Tibial nerve (tissue), 4 donors: ENCODE measurements around the gene PSMB2.

Experiments
- CTCF ChIP-seq, 5 experiments: fragments of 200-600 bp in 3 of 5; fragments of 450-650 bp in 2 of 5; sonication (generic) in 3 of 5; IDR thresholded peaks; one replicate each; pipeline ENCODE4 v1.5.1; 2016 to 2019; ENCODE audit warnings: antibody characterized with exemption in 5 of 5, mild to moderate bottlenecking in 3 of 5, moderate library complexity in 2 of 5
- EP300 ChIP-seq, 2 donors: sonication (generic); formaldehyde crosslinking; IDR thresholded peaks; one replicate each; pipeline ENCODE4 v1.6.1; 2017; ENCODE audit warnings: antibody characterized with exemption in 2 of 2, mild to moderate bottlenecking in 1 of 2
- POLR2A ChIP-seq, 2 donors: fragments of 450-650 bp; IDR thresholded peaks; one replicate each; pipeline ENCODE4 v1.6.1; 2017; ENCODE audit warnings: antibody characterized with exemption in 2 of 2, mild to moderate bottlenecking in 2 of 2, moderate library complexity in 2 of 2

- no peak for TF ChIP-seq POLR2A (IDR thresholded peaks at IDR 0.05)
- no peak for TF ChIP-seq CTCF (IDR thresholded peaks at IDR 0.05)
- TF ChIP-seq EP300 (IDR thresholded peaks at IDR 0.05) = no peak
These were observed 56.0 kb downstream of the PSMB2 start for GRCh38 chr1:35585281-35585680.
